GM23248 (cell line): Measurements from ENCODE around the gene CASZ1. TPM values are rescaled to one million over a fixed set of nuclear protein-coding genes. Genes with fewer than 3 reads are reported as not detected.

Experiments
- DNase-seq: peaks from one replicate; pipeline ENCODE4 v3.0.0-alpha.2; 2015
- H2AFZ ChIP-seq: fragments of 200-600 bp; sonication (generic); 2 replicates; pipeline ENCODE4 v1.6.1; 2016; ENCODE audit warnings: antibody characterized with exemption
- H3F3A ChIP-seq: fragments of 200-600 bp; sonication (generic); 2 replicates; pipeline ENCODE4 v1.6.1; 2016; ENCODE audit warnings: mild to moderate bottlenecking, antibody characterized with exemption, mixed run types; ENCODE audit not compliant: insufficient read depth
- H3K27ac ChIP-seq: fragments of 200-600 bp; sonication (generic); 2 replicates; pipeline ENCODE4 v1.5.1; 2016; ENCODE audit warnings: mild to moderate bottlenecking
- H3K27me3 ChIP-seq: fragments of 200-600 bp; sonication (generic); replicated peaks from 2 replicates; pipeline ENCODE4 v1.6.1; 2016; ENCODE audit warnings: mild to moderate bottlenecking; ENCODE audit not compliant: insufficient read depth
- H3K36me3 ChIP-seq: fragments of 200-600 bp; sonication (generic); 2 replicates; pipeline ENCODE4 v1.6.1; 2016; ENCODE audit warnings: low read depth, mild to moderate bottlenecking
- H3K4me1 ChIP-seq: fragments of 200-600 bp; sonication (generic); 2 replicates; pipeline ENCODE4 v1.6.1; 2016; ENCODE audit warnings: mild to moderate bottlenecking; ENCODE audit not compliant: insufficient read depth
- H3K4me2 ChIP-seq: fragments of 200-600 bp; sonication (generic); one replicate; pipeline ENCODE4 v1.6.1; 2016; ENCODE audit warnings: mild to moderate bottlenecking; ENCODE audit not compliant: unreplicated experiment
- H3K4me3 ChIP-seq: fragments of 200-600 bp; sonication (generic); 2 replicates; pipeline ENCODE4 v1.5.1; 2016; ENCODE audit warnings: mild to moderate bottlenecking
- H3K79me2 ChIP-seq: fragments of 200-600 bp; sonication (generic); 2 replicates; pipeline ENCODE4 v1.6.1; 2016; ENCODE audit warnings: mild to moderate bottlenecking; ENCODE audit not compliant: insufficient read depth
- H3K9ac ChIP-seq: fragments of 200-600 bp; sonication (generic); 2 replicates; pipeline ENCODE4 v1.6.1; 2016; ENCODE audit warnings: mild to moderate bottlenecking
- H3K9me2 ChIP-seq: fragments of 200-600 bp; sonication (generic); 2 replicates; pipeline ENCODE4 v1.6.1; 2016; ENCODE audit warnings: mixed run types, mild to moderate bottlenecking, moderate library complexity; ENCODE audit not compliant: insufficient read depth
- H3K9me3 ChIP-seq: fragments of 200-600 bp; sonication (generic); one replicate; pipeline ENCODE4 v1.6.1; 2017; ENCODE audit warnings: low read depth
- H4K20me1 ChIP-seq: fragments of 200-600 bp; sonication (generic); 2 replicates; pipeline ENCODE4 v1.6.0; 2016; ENCODE audit not compliant: insufficient read depth
- EZH2 ChIP-seq: fragments of 200-600 bp; sonication (generic); IDR thresholded peaks from 2 replicates; pipeline ENCODE4 v1.6.1; 2018; ENCODE audit warnings: antibody characterized with exemption, mild to moderate bottlenecking; ENCODE audit not compliant: insufficient read depth, poor library complexity, severe bottlenecking
- EZH2phosphoT487 ChIP-seq: fragments of 200-600 bp; sonication (generic); IDR thresholded peaks from 2 replicates; pipeline ENCODE4 v1.6.1; 2018; ENCODE audit warnings: antibody characterized with exemption, moderate library complexity, mild to moderate bottlenecking, low read depth; ENCODE audit not compliant: insufficient read depth
- WGBS, 2 experiments: methylation state at CpG; one replicate each; pipeline ENCODE4 v1.1.6; 2015 to 2017; ENCODE audit warnings: low lambda C conversion rate in 2 of 2, low coverage in 1 of 2; ENCODE audit errors: missing lambda C conversion rate in 2 of 2; 5-methylcytosine and 5-hydroxymethylcytosine counted together
- in situ Hi-C: fragments of 300-500 bp; cut with MboI; formaldehyde crosslinking; loops from 2 replicates; pipeline ENCODE4 v1.15.0; 2020
- polyA plus RNA-seq: library from polyadenylated mRNA; unstranded; fragments of >200 nt; fragmentation: Nextera tagmentation; extraction: Ambion mirVana; gene quantifications from 2 replicates; pipeline ENCODE4 v1.2.1, GENCODE V29; 2016
- total RNA-seq: library from RNA; depleted of rRNA; stranded (reverse); fragments of >200 nt; shearing (Covaris generic); gene quantifications from 2 replicates; pipeline ENCODE4 v1.2.3, GENCODE V29; 2014

The CASZ1 gene
- total and polyA plus RNA-seq, 2 experiments from 2014 or later, result 0.11 to 0.54 TPM

DNA sequence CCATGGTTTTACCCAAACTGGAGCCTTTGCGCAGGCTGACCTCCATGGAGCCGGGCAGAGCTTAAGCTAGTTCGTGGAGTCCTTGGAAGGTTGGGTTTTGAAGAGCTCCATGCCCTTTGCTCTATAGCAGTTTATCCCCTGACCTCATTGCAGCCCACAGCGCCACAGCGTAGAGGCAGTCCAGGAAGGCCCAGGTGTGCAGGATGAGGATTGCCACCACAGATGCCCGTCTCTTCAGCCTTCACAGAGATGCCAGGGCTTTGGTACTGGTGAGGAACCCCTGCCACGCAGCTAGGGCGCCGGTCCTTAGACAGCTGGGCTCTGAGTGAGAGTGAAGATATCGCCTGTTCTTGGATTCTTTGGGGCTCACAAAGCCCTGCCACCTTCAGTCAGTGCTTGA, 183.1 kb downstream of the CASZ1 start:
- Histone ChIP-seq H3F3A (no peaks in the 10 kb centered on the region), H3K4me3 (no peak overlapping the region), H3K27ac (no peak overlapping the region), H4K20me1 (no peaks in the 10 kb centered on the region), H3K9ac (no peak overlapping the region), H2AFZ (no peak overlapping the region), H3K4me1 (no peaks in the 10 kb centered on the region), H3K9me3 (no peaks in the 10 kb centered on the region), H3K79me2 (no peaks in the 10 kb centered on the region), H3K9me2 (no peaks in the 10 kb centered on the region), H3K36me3 (no peaks in the 10 kb centered on the region), H3K4me2 (no peak overlapping the region), H3K27me3 (no peaks in the 10 kb centered on the region)
- DNase-seq, result no peak
- 94% methylated on average over 10 of the region's 10 CpGs for WGBS, 2 experiments
- in situ Hi-C loops, result no loop called here
- no peak for TF ChIP-seq EZH2
- no peak for TF ChIP-seq EZH2phosphoT487

- H4K20me1 ChIP-seq, result no peaks in the 10 kb centered on the region
- H3K27ac ChIP-seq, result no peak overlapping the region
- H3K4me3 ChIP-seq, result no peak overlapping the region
- H3K36me3 ChIP-seq, result no peaks in the 10 kb centered on the region
- in situ Hi-C loops, result no loop called here
- H2AFZ ChIP-seq, result no peak overlapping the region
- no peaks in the 10 kb centered on the region for H3F3A ChIP-seq
- DNase-seq, result no peak
- H3K4me2 ChIP-seq, result no peak overlapping the region
- H3K9me2 ChIP-seq, result no peaks in the 10 kb centered on the region
- no peak overlapping the region for H3K9ac ChIP-seq
- H3K4me1 ChIP-seq, result no peaks in the 10 kb centered on the region
- TF ChIP-seq EZH2phosphoT487 (no peak), EZH2 (no peak)
- 83% methylated on average over 12 of the region's 12 CpGs for WGBS, 2 experiments
- no peaks in the 10 kb centered on the region for H3K9me3 ChIP-seq
- no peaks in the 10 kb centered on the region for H3K27me3 ChIP-seq
- H3K79me2 ChIP-seq, result no peaks in the 10 kb centered on the region
Measured at GRCh38 chr1:10612436-10613160, 183.8 kb downstream of the CASZ1 start.

DNA sequence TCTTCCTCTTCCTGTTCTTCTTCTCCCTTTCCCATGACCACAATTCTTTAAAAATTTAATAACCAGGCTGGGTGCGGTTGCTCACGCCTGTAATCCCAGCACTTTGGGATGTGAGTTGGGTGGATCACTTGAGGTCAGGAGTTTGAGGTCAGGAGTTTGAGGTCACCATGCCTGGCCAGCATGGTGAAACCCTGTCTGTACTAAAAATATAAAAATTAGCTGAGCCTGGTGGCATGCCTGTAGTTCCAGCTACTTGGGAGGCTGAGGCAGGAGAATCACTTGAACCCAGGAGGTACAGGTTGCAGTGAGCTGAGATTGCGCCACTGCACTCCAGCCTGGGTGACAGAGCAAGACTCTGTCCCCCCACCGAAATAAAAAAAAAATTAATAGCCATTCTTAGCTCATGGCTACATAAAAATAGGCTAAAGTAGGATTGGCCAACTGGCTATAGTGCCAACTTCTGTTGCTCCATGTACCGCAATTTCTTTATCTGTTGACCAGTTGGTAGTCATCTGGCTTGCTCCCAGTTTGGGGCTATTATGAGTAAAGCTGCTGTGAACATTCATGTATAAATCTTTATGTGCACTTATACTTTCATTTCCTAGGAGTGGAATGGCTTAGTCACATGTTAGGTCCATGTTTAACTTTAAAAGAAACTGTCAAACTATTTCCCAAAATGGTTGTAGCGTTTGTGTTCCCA, 185.4 kb downstream of the CASZ1 start:
- 93 to 99% methylated on average over 6 of the region's 6 CpGs for WGBS, 2 experiments

DNA sequence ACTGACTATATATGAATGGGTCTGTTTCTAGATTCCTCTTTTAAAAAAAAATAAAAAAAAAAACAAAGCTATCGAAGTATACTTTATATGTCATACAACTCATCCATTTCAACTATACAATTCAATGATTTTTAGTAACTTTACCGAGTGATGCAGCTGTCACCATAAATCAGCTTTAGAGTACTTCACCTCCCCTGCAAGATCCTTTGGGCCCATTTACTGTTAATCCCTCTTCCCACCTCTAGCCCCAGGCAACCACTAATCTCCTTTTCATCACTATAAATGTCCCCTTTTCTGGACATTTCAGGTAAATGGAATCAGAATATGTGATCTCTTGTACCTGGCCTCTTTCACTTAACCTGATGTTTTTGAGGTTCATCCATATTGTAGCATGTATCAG, 187.8 kb downstream of the CASZ1 start:
- no peaks in the 10 kb centered on the region for H3K9me3 ChIP-seq
- H3K79me2 ChIP-seq, result no peaks in the 10 kb centered on the region
- WGBS, 2 experiments, result 89 to 95% methylated on average over 2 of the region's 2 CpGs
- no peaks in the 10 kb centered on the region for H3K4me1 ChIP-seq
- no peak overlapping the region for H3K4me2 ChIP-seq
- no peak overlapping the region for H2AFZ ChIP-seq
- H3K9me2 ChIP-seq, result no peaks in the 10 kb centered on the region
- no peaks in the 10 kb centered on the region for H3K36me3 ChIP-seq
- no peak overlapping the region for H3K27ac ChIP-seq
- TF ChIP-seq EZH2phosphoT487, result no peak
- TF ChIP-seq EZH2, result no peak
- no peaks in the 10 kb centered on the region for H4K20me1 ChIP-seq
- H3K27me3 ChIP-seq, result no peaks in the 10 kb centered on the region
- in situ Hi-C loops, result no loop called here
- no peaks in the 10 kb centered on the region for H3F3A ChIP-seq
- H3K4me3 ChIP-seq, result no peak overlapping the region
- no peak overlapping the region for H3K9ac ChIP-seq
- DNase-seq, result no peak

More for the DNA sequence above, 185.4 kb downstream of the CASZ1 start:
- H3K27ac ChIP-seq, result no peak overlapping the region
- no peaks in the 10 kb centered on the region for H3K27me3 ChIP-seq
- peak; percentile 58 for DNase-seq
- H3F3A ChIP-seq, result no peaks in the 10 kb centered on the region
- no peak overlapping the region for H3K9ac ChIP-seq
- H3K4me3 ChIP-seq, result no peak overlapping the region
- in situ Hi-C loops, result no loop called here
- H4K20me1 ChIP-seq, result no peaks in the 10 kb centered on the region
- no peaks in the 10 kb centered on the region for H3K4me1 ChIP-seq
- TF ChIP-seq EZH2 (no peak), EZH2phosphoT487 (no peak)
- H3K36me3 ChIP-seq, result no peaks in the 10 kb centered on the region
- H2AFZ ChIP-seq, result no peak overlapping the region
- no peak overlapping the region for H3K4me2 ChIP-seq
- no peaks in the 10 kb centered on the region for H3K9me3 ChIP-seq
- H3K79me2 ChIP-seq, result no peaks in the 10 kb centered on the region
- no peaks in the 10 kb centered on the region for H3K9me2 ChIP-seq
